ENCODE results near the gene WTAP.
"Not testable (repeated sequence)": the region's sequence is repeated elsewhere in the genome, so short reads cannot be mapped to it uniquely, and the experiment has no call there.

Gene WTAP

DNA sequence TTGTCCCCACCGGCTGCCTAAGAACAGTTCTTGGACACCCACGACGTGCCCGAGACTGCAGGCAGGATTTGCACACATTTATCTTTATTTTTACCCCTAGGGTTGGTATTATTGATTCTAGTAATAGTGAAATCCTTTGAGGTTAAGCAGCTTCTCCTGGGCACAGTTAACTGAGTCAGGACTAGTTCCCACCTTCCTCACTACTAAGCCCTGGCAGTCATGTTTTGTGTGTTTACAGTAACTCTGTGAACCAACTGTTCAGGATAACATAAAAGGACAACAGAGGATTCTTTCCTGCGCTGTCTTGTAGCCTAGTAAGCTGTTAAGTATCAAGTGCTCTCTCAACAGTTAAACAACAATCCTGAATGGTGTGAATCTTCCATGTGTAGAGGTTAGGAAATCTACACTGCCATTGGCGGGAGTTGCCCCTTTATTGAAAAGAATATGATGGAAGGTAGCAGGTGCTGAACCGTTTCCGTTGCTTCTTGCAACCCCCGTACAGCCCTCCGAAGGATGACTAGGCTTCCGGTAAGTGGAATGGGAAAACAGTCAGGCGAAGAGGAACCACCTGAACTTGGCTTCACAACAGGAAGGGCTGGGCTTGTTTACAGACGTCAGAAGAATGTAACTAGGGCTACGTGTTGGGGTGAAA lies 33.3 kb upstream of the WTAP start:
- DNase-seq: peak; percentile 79

- no peak for DNase-seq
These were observed 31.3 kb upstream of the WTAP start for GRCh38 chr6:159695984-159696383.

- DNase-seq: no peak
These were observed 26.3 kb upstream of the WTAP start for GRCh38 chr6:159700970-159701369.

DNA sequence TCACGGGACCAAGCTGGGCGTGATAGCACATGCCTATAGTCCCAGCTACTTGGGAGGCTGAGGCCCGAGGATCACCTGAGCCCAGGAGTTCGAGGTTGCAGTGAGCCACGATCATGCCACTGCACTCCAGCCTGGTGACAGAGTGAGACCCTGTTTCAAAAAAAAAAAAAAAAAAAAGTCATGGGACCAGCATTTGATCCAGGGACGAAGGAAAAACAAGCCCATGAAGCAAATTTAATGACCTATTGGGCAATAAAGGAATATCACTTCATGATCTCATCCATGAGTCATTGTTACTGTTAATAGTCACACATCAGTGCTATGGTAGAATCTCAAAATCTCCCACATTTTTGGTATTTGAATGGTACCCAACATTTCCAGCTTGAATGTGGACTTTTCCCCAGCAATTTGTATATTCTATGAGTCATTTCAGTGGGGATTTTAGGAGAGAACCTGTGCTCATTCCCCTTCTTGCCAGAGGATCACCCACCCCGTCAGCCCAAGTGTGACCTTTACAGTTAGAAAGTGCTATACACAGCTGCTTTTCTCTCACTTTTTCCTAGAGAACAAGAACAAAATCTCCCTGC lies 25.8 kb upstream of the WTAP start:
- no peak for DNase-seq

DNA sequence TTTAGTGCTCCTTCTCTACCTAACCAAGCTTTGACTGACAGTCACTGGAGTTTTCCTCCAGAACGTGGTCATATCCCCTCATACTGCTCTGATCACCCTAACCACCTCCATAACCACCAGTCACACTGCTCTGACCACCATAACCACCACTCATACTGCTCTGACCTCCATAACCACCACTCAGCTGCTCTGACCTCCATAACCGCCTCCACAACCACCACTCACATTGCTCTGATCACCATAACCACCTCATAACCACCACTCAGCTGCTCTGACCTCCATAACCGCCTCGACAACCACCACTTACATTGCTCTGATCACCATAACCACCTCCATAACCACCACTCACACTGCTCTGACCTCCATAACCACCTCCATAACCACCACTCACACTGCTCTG lies 16.7 kb upstream of the WTAP start:
- DNase-seq: not testable (repeated sequence)

DNA sequence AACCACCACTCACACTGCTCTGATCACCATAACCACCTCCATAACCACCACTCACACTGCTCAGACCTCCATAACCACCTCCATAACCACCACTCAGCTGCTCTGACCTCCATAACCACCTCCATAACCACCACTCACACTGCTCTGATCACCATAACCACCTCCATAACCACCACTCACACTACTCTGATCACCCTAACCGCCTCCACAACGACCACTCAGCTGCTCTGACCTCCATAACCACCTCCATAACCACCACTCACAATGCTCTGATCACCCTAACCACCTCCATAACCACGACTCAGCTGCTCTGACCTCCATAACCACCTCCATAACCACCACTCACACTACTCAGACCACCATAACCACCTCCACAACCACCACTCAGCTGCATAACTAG lies 14.9 kb upstream of the WTAP start:
- not testable (repeated sequence) for DNase-seq

DNA sequence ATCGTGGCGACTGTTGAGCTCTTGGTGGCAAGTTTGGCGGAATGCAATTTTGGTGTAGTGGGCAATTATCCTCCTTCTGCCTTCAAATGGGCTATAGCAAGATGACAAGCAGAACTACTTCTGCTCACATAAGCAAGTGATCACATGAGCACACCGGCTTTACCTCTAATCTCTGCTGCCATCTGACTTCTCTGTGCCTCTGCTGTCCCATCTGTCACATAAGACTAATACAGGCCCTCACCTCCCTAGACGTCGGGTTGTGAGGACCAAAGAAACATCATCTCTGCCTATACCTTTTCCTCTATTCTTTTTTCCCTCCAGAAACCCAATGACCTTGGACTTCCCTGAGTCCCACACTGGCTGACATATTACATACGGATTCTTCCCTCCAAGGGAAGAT lies 13.3 kb upstream of the WTAP start:
- DNase-seq: no peak

GRCh38 chr6:159714404-159714803 lies 12.9 kb upstream of the WTAP start:
- DNase-seq: no peak

DNA sequence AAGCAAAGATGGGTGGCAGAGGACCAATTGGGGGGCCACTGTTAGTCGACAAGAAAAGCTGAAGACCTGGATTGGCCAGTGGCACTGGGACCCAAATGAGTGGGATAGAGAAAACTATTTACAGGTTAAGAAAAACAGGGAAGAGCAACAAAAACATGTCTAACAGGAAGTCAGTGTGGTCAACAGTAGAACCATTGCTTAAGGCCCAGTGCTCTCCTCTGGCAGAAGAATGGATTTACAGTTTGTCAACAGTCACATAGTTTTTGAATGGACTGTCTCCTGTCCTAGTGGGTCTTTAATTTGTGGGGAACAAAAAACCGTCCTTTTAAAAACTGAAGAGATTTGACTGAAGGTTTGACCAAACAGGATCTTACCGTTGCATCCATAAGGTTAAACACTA lies 12.1 kb upstream of the WTAP start:
- no peak for DNase-seq

DNA sequence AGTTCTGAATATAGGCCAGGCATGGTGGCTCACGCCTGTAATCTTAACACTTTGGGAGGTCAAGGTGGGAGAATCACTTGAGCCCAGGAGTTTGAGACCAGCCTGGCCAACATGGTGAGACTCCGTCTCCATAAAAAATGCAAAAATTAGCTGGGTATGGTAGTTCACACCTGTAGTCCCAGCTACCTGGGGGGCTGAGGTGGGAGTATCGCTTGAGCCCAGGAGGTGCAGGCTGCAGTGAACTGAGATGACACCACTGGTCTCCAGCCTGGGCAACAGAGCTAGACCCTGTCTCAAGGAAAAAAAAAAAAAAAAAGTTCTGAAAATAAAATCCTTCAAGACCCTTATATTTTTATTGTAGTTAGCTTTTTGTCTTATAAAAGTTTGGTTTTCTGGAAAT lies 11.7 kb upstream of the WTAP start:
- no peak for DNase-seq

DNA sequence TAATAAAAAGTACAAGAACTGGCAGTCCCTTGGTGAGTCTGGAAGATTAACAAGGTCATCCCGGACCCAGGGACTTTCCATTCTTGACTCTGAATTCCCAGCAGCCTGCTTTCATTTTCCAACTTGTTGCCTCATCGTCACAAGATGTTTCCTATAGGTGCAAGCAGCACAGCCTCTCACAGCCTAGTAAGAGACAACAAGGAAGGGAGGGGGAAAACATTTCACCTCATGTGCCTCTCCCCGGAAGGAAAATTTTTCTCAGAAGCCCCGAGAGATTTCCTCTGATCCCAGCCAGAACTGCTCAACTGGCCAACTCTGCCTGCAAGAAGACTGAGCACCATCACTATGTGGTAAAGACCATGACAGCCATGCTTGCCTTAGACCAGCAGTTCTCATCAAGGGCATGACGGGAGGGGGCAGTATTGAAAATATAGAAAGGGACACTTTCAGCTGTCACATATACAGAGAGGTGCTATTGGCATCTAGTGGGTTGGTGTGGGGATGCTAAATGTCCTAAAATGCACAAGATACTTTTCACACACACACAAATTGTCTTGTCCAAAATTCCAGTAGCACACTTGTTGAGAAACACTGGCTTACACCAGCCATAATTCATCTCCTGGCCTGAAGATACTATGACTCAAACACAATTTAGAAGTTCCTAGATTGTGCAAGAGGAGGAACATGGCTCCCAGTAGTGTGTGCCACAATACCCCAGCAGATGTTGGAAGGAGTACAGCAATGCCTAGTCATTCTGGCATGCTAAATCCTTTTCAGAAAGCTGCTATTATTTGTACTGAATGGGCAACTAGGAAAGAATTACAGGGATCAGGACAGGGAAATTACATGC lies 10.8 kb upstream of the WTAP start:
- DNase-seq: no peak

GRCh38 chr6:159718634-159719033 lies 8.7 kb upstream of the WTAP start:
- DNase-seq: no peak

- DNase-seq: no peak
These were observed 8.0 kb upstream of the WTAP start for GRCh38 chr6:159719287-159719686.

DNA sequence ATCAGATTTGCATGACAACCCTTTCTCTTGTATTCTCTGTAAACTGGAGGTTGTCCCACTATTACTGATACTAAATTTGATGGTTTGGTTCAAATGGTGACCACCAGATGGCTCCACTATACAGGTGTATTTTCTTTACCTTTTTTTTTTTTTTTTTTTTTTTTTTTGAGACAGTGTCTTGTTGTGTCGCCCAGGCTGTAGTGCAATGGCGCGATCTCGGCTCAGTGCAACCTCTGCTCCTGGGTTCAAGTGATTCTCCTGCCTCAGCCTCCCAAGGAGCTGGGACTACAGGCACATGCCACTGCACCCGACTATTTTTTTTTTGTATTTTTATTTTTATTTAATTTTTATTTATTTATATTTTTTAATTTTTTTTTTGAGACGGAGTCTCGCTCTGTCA lies 6.6 kb upstream of the WTAP start:
- DNase-seq: peak; percentile 60

DNA sequence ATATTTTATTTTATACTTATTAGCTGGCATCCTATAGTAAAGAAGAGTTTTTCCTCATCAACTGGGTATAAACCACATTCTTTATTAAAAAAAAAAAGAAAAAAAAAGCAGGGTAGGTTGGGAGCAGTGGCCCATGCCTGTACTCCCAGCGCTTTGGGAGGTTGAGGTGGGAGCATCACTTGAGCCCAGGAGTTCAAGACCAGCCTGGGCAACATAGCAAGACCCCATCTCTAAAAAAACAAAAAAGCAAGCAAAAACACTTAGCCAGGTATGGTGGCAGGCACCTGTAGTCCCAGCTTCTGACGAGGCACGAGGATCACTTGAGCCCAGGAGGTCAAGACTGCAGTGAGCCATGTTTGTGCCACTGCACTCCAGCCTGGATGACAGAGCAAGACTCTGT lies 5.3 kb upstream of the WTAP start:
- DNase-seq: not testable (repeated sequence)

DNA sequence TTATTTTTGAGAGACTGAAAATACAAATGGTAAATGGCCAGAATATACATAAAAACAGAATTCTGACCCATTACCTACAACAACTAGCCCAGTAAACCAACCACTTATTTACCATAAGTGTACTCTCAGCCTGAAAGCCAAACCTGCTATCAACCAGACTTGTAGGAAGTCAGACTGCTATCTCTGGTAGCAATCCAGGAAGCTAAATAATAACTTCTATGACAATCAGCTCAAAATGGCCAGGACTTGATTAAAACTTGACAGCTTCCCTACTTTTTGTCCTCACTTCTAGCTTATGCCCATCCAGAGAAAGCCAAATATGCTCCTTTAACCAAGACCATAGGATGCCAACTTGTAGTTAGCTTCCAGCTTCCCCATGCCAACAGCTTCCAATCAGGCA lies 4.7 kb upstream of the WTAP start:
- no peak for DNase-seq

DNA sequence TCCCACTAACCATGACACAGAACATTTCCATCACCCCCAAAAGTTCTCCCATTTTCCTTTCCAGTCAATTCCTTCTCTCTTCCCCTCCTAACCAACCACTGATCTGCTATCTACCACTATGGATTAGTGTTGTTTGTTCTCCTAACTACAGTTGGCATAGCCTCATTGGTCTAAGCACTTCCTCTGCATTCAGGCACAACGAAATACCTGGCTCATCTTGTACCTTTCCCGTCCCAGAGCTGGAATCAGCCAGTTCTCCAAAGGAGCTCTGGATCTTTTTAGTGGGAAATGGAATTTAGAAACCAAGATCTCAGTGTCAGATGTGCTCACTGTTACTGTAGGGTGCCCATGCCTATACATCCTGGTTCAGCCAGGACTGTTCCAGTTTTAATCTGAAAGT lies 4.0 kb upstream of the WTAP start:
- DNase-seq: no peak

DNA sequence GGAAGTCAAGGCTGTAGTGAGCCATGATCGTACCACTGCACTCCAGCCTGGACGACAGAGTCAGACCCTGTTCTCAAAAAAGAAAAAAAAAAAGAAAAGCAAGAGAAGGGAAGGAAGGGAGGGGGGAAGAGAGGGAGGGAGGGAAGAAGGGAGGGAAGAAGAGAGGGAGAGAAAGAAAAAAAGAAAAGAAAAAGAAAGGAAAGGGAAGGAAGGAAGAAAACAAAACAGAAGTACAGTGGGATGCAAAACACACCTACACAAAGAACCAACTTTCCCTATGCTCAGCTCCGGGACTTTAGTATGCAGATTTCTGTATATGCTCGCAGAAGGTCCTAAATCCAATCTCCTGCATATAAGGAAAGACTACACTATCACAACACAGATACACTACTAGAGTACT lies 2.5 kb upstream of the WTAP start:
- DNase-seq: no peak

GRCh38 chr6:159725208-159725607 lies 2.1 kb upstream of the WTAP start:
- DNase-seq: not testable (repeated sequence)

- no peak for DNase-seq
These were observed 920 bp upstream of the WTAP start for GRCh38 chr6:159726255-159726917.

- no peak for DNase-seq
These were observed 575 bp downstream of the WTAP start for GRCh38 chr6:159727717-159728445.

DNA sequence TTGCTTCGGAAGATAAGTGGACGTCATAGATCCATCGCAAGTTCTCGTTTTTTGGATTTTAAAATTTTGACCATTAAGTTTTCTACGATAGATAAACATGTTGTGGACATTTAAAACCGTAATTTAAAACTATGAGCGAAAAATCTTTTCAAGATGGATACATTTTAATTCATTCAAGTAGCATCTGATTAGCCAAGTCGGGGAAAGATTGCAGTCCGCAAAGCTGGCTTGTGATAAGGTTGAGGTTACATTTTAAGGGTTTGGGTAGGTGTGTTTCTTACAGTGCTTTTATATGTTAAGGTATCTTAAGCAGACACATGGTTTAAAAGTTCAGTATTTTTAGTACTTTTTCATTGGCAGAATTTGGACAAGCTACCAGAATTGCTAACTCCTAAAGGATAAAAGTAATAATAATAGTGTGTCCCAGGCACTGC lies 1.2 kb downstream of the WTAP start:
- no peak for DNase-seq

Data from central memory CD4-positive, alpha-beta T cell (primary cell).